GM10266 (cell line): Measurements from ENCODE around the gene CC2D1A.
"Not testable (repeated sequence)": the region's sequence is repeated elsewhere in the genome, so short reads cannot be mapped to it uniquely, and the experiment has no call there.

Experiments used
- DNase-seq: peaks from one replicate; pipeline ENCODE4 v3.0.0; 2012; ENCODE audit errors: extremely low spot score
- CTCF ChIP-seq: IDR thresholded peaks from 2 replicates; pipeline ENCODE4 v1.5.1; 2012; ENCODE audit warnings: mild to moderate bottlenecking, low read depth; ENCODE audit not compliant: control insufficient read depth, insufficient read depth; ENCODE audit errors: missing control alignments

Gene CC2D1A

GRCh38 chr19:13920940-13921747 lies 15.1 kb downstream of the CC2D1A start:
- no peak for TF ChIP-seq CTCF
- DNase-seq = peak; percentile 72

DNA sequence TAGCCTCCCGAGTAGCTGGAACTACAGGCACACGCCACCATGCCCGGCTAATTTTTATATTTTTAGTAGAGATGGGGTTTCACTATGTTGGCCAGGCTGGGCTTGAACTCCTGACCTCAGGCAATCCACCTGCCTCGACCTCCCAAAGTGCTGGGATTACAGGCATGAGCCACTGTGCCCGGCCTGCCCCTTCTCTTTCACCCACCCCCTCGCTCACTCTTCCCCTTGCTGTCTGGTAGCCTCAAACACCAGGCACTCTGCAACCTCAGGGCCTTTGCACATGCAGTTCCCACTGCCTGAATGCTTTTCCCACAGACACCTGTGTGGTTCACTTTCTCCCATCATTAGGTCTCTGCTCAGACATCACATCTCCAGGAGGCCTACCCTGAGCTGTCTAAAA lies 16.1 kb downstream of the CC2D1A start:
- not testable (repeated sequence) for DNase-seq

- DNase-seq = no peak
- TF ChIP-seq CTCF = no peak
Measured at GRCh38 chr19:13923194-13923987, 17.4 kb downstream of the CC2D1A start.

DNA sequence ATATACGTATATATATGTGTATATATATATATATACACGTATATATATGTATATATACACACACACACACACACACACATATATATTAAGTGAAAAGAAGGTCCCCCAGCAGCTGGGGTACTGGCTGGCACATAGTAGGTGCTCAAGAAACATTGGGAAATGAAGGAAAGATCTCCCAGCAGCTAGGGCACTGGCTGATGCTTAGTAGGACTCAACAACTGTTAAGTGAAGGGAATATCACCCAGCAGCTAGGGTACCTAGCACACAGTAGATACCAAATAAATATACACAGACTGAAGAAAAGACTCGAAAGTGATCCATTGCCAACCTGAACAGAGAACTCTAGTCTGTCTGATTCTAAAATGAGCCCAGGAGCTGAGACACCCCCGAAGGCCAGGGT lies 20.0 kb downstream of the CC2D1A start:
- TF ChIP-seq CTCF = no peak

DNA sequence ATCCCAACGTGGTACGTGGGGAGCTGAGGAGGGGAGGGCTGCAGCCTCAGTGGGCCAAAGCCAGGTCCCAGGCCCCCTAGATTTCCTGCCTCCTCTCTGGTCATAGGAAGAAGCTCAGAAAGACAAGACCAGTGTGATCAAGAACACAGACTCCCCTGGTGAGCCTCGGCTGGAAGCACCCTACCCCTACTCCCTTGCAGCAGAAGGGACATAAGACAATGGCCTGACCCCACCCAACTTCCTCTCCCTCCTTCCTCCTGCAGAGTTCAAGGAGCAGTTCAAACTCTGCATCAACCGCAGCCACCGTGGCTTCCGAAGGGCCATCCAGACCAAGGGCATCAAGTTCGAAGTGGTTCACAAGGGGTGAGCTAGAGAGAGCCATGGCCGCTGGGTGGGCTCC lies 20.7 kb downstream of the CC2D1A start:
- no peak for TF ChIP-seq CTCF
- no peak for DNase-seq

More for the DNA sequence above, 20.0 kb downstream of the CC2D1A start:
- DNase-seq = no peak

- no peak for DNase-seq
- TF ChIP-seq CTCF = no peak
Measured at GRCh38 chr19:13929340-13929739, 23.3 kb downstream of the CC2D1A start.

- no peak for TF ChIP-seq CTCF
- no peak for DNase-seq
Measured at GRCh38 chr19:13929956-13930355, 24.0 kb downstream of the CC2D1A start.
